GM18909 (cell line): Measurements from ENCODE around the gene DCUN1D3.
A peak's percentile ranks its signal among the peaks of the same experiment; 100 is the strongest.

ENCODE experiments used
- ATAC-seq: cut with Tn5 transposase; IDR thresholded peaks from one replicate; pipeline ENCODE4 v1.9.1; 2021; ENCODE audit warnings: mild to moderate bottlenecking; ENCODE audit not compliant: unreplicated experiment, poor library complexity

Gene DCUN1D3

GRCh38 chr16:20897253-20897897 lies 2.8 kb downstream of the DCUN1D3 start:
- no peak for ATAC-seq

- no peak for ATAC-seq
Measured at GRCh38 chr16:20894388-20894787, 5.8 kb downstream of the DCUN1D3 start.

- ATAC-seq = no peak
Measured at GRCh38 chr16:20889625-20890275, 10.4 kb downstream of the DCUN1D3 start.

DNA sequence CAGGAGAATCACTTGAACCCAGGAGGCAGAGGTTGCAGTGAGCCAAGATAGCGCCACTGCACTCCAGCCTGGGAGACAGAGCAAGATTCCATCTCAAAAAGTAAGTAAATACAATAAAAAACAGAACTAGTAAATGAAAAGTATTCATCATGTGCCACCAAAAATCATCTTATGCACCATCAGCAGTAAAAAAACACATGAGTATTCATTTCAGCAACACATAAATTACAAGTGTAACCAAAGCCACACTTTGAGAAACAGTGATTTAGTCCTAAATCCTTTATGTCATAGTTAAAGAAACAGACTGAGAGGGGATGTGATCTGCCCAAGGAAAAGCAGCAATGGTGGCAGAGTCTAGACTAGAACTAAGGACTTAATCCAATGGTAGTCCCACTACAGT lies 13.0 kb downstream of the DCUN1D3 start:
- ATAC-seq = no peak

GRCh38 chr16:20886320-20886719 lies 13.8 kb downstream of the DCUN1D3 start:
- no peak for ATAC-seq

- ATAC-seq = no peak
Measured at GRCh38 chr16:20884240-20884556, 16.0 kb downstream of the DCUN1D3 start.

DNA sequence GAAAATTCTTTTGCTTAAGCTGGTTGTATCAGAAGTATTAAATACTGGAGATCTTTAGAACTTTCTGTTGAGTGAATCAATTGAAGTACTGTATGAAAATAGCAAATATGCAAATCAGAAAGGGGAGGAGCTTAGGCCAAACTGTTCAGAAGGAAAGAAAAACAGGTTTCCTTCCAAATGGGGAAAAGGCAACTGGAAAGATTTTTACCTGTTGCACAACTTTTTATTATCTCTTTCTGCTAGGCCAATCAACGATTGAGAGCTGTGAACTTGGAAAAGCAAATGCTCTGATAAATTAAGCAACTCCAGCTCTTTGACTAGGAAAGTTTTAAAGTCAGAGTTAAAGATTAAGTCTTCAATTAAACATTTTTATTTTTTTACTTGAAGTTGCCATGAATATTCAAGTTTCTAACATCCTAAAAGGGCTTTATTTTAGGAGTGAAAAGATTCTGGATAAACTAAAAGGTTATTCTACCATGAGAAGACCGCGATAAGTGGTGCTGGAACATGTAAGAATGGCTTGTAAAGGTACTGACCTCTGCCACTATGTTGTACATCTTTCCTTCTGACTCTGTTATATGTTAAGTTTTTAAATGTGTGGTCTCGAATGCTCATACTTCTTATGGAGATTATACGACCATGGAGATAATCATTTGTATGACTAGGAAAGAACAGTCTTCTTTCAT lies 16.5 kb downstream of the DCUN1D3 start:
- ATAC-seq = no peak

DNA sequence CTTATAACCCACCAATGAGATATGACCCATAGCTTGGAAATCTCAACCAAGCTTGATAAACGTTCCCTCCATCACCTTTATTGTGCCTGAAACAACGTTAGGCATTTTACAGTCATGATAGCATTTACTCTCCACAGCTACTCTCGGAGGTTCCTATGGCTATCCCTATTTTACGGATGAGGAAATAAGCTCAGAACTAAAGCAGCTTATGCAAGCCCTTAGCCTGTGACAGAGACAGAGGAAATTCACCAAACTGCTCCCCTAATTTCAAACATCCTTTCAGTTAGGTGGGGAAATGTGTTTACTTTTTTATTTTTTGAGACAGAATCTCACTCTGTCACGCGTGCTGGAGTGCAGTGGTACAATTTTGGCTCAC lies 18.7 kb downstream of the DCUN1D3 start:
- ATAC-seq = no peak

- no peak for ATAC-seq
Measured at GRCh38 chr16:20880867-20881502, 19.2 kb downstream of the DCUN1D3 start.

DNA sequence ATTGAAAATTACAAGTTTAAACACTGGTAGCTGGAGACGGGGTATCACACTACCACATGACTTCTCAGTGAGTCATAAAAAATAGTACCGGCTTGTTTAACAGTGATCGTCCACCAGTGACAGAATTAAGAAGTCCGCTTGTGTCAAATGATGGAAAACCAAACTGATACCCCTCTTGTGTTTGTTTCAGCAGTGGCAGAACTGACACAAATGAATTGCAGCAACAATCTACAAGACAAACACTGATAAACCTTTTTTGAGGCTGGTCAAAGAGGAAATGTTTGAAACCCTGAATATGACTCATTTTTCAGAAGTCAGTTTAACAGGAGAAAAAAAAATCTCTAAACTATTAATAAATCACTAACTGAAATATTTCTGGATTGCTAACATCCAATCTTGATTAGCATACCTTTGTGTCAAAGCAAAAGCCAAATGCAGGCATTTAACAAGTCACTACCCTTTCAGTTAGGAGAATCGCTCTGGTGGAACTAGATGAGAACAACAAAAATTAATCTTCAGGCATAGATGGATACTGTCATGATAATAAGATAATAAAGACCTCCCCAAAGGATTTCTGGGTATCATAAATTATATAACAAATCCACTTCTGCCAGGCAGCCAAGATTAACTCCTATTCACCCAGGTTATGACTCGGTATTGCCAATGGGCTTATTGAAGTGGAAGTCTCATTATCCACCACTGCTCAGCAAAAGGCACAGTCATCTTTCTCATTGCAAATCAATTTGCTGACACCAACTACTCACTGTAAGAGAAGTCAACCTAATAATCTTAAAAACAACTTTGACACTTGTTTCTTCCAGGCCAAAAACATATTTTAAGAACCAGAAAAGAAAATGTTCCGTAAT lies 20.8 kb downstream of the DCUN1D3 start:
- ATAC-seq = no peak

DNA sequence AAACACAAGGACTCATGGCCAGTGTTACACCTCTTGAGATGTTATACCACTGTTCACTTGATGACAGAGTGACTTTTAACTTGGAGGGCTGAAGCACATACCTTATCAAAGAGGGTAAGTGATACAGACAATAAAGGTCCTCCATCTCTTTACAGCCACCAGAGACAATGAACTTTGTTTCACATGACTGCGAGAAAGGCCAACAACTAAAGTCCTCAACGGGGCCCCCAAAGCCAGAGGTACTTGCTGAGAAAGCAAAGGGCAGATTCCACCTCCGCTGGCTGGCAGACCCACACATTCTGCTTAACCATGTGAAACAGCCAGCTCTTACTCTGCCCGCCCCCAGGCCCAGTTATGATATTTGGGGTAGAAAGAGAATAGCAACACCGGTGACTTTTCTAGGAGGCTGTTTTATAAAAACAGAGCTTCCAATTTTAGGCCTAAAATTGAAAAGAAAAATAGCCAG lies 21.4 kb downstream of the DCUN1D3 start:
- no peak for ATAC-seq

DNA sequence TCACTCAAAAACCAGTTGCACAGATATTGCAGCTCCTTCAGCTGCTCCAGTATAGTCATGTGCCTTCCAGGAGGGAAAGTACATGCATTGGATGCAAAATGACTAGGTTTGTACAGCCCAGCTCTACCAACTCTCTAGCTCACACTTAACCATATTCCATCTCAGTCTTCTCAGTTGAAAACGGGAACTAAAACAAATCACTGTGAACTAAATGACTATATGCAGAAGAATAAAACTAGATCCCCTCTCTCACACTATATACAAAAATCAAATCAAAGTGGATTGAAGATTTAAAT lies 24.9 kb downstream of the DCUN1D3 start:
- ATAC-seq = no peak

GRCh38 chr16:20874088-20874581 lies 26.0 kb downstream of the DCUN1D3 start:
- ATAC-seq = peak; percentile 10

GRCh38 chr16:20873331-20873730 lies 26.8 kb downstream of the DCUN1D3 start:
- no peak for ATAC-seq

DNA sequence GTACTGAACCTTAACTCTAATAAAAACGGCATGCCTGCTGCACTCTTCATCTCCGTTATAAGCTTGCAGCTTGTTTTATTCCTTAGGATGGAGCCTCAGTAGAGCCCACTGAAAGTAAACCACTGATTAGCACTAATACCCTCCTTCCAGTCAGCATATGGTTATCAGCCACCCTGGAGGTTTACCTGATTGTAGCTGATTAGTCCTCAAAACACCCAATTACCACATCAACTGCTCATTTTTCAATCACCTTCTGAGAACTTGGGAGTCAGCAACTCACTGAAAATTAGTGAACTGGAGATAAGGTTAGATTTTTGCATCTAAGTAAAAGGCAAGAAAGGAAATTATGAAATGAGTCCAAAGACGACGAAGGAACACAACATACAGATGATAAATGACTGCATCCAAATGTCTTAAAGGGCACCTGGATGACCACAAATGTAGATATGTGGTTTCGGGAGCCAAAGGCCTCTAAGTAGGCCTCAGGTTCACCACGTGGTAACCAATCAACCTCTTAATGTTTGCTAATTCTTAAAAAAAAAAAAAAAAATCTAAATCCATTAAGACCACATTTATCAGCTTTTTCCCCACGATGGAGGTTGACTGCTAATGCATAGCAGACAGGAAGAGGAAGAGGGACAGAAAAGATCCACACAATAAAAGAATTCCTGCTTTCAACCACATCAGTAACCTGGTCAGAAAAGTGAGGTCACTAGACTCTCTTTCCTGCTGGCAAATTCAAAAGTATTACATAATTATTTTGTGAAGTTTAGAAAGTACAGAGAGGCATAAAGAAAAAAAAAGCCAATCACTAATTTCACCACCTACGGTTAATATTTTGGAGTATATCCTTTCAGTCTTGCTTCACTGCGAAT lies 28.0 kb downstream of the DCUN1D3 start:
- no peak for ATAC-seq

GRCh38 chr16:20871258-20871657 lies 28.9 kb downstream of the DCUN1D3 start:
- no peak for ATAC-seq

DNA sequence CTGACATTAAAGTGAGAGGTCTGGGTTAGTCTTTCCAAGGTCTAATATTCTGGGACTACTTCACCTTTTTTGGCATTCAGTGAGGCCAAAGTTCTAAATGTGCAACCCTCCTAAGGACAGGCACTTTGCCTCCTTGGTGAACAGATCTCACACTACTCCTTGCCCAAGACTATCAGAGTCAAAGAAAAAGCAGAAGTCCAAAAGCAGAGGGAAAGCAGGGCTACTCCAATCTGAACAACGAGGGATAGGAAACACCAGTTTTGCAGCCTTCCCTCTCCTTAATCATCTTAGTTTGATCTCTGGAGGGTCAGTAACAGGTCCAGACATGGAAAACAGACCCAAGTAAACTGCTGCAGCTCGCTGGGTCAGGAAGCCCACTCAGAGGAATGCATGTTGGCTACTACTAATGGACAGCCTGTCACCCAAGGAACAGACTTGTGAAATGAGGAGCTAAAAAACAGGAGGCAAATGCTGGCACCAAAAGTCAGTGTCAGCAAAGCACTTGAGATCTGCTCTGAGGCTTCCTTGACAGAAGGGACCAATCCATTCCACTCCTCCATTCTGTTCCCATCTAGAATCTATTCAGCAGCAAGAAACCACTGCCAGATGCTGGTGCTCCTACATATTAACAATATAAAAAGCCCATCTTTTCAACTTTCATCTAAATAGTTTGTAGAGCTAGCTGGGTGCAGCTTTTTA lies 29.9 kb downstream of the DCUN1D3 start:
- ATAC-seq = no peak

DNA sequence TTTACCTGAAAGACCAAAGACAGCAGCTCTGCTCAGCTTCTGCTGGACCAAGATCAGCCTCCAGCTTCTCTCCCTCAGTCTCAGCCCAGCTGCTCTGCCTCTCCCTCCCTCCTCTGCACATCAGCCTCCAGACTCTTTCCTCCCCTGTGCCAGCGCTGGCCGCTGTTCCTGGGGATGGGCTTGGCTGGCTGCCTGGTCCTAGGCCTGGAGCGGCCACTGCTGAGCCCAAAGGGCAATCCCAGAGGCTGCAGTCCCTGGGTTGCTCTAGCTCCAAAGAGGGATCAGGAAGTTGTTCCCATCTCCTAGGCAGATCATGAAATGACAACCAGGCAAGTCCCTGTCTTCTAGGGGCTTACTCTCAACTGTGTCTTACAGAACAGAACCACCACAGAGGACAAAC lies 31.3 kb downstream of the DCUN1D3 start:
- ATAC-seq = no peak

- no peak for ATAC-seq
Measured at GRCh38 chr16:20867585-20867984, 32.6 kb downstream of the DCUN1D3 start.
